ENCODE measurements around the gene VPS36. TPM values are rescaled to one million over a fixed set of nuclear protein-coding genes. Genes with fewer than 3 reads are reported as not detected.

Gene VPS36
- total and polyA plus RNA-seq, 10 of the 15 experiments (the other 5 are each of a cell fraction or from before 2014, with no cell fraction given) = 10.3 to 29.0 (median 23.9) TPM

DNA sequence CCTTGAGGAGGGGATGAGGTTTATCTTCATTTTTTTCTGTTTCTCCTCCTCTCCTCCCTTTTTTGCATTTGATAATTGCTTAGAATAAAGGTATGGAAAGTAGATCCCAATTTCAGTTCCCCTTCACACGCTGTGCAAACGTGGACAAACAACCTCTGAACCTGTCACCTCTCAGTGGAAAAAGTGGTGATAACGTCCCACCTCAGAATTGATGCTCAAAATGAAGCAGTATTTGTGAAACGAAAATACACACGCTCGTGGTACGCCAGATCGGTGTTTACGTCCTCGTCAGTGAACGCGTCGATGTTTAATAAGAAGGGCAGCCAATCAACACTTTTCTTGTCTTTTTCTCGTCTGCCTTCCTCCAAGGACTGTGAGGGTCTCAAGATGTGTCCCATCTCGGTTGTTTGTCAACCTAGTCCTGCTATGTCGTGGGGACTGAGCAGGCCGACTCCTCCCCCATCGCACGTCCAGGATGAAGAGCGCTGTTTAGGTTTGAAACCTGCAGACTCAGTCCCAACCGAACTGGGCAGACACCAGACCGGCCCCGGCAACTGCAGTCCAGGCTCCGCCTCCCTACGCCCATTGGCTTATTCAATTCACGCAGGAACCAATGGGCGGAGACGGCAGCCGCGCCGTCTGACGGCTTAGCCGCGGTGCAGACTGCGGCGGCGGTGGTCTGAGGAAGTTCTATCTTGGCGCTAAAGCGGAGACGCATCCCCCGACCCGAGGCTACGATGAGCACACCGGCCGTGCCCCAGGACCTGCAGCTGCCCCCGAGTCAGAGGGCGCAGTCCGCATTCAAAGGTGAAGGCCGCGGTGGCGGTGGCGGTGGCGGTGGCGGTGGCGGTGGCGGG, 4.6 kb upstream of the VPS36 start, which contains the start of gene CKAP2:
CKAP2 (plus strand) TSS at position 659 of the 857 bp plus-strand sequence; CDS start at position 738, 79 bp downstream.
- Histone ChIP-seq H3K4me2 (ENCODE audit: control insufficient read depth, insufficient read depth) (peak within 1 kb of the TSS; percentile 53), H3K9me3 (replicated peaks; ENCODE audit: control insufficient read depth, insufficient read depth, low read length) (no peaks in the 10 kb centered on the region), H3K9ac (ENCODE audit: control insufficient read depth, insufficient read depth, low read length) (peak within 1 kb of the TSS; percentile 82), H3K4me1 (ENCODE audit: control insufficient read depth, insufficient read depth, low read length) (peaks cover 4% of the 10 kb centered on the region; the same call in 1 of the 2 replicates), H3K27me3 (replicated peaks in 1 of 2; ENCODE audit: control insufficient read depth in 2 of 2, insufficient read depth in 2 of 2, low read length in 1 of 2) (no peaks in the 10 kb centered on the region), H4K20me1 (ENCODE audit: control insufficient read depth, insufficient read depth) (no peaks in the 10 kb centered on the region), H3K36me3 (ENCODE audit: control insufficient read depth in 2 of 2, insufficient read depth in 2 of 2, low read length in 1 of 2) (no peaks in the 10 kb centered on the region; a peak in 2 of 4 replicates), H3K4me3 (peak within 1 kb of the TSS; percentile 86), H3K79me2 (ENCODE audit: control insufficient read depth, insufficient read depth, low read length) (peaks cover 33% of the 10 kb centered on the region), H2AFZ (ENCODE audit: control insufficient read depth, low read depth, low read length) (peak within 1 kb of the TSS; percentile 92), H3K27ac (ENCODE audit: control insufficient read depth, insufficient read depth) (peak within 1 kb of the TSS; percentile 91)
- ATAC-seq (peak; percentile 88), DNase-seq (ENCODE audit: low read depth, low spot score) (peak; percentile 77), FAIRE-seq (peak; percentile 93)
- ChIA-PET CTCF (no interaction called here), RAD21 (ENCODE audit: unreplicated experiment) (interaction anchor here (1.4 kb wide), 1 partner anchor 8 kb away, joined by 4 read pairs; no protein-coding TSS in a partner anchor), SMC1A (ENCODE audit: uncharacterized antibody, unreplicated experiment) (interaction anchor here (1.4 kb wide), 2 partner anchors 10 to 198 kb away, joined by 3 to 5 read pairs; partner anchors contain the start of gene SUGT1), POLR2A (interaction anchor here (1.2 kb wide), 2 partner anchors 197 to 498 kb away, joined by 3 read pairs; partner anchors contain the start of gene SUGT1)
- WGBS (ENCODE audit: insufficient coverage, insufficient replicate concordance, low lambda C conversion rate, missing lambda C conversion rate) = under 1% methylated on average over 54 of the region's 56 CpGs
- in situ Hi-C loops (cut with MboI) (loop anchor here (10.0 kb wide), 2 partner anchors 200 to 440 kb away; partner anchors contain the start of genes ALG11, ATP7B and SUGT1), intact Hi-C loops (cut with micrococcal nuclease; ENCODE audit: unreplicated experiment) (loop anchor here (5.0 to 10.0 kb wide), 4 partner anchors 197 to 640 kb away; partner anchors contain the start of genes ALG11, ATP7B and SUGT1)
- TSS peak; percentile 91 for BruUV-seq (replicated peaks)
- TF ChIP-seq KDM1A (IDR thresholded peaks at IDR 0.05; ENCODE audit: borderline replicate concordance) (no peak), KLF5 (IDR thresholded peaks at IDR 0.05; ENCODE audit: partially characterized antibody) (no peak), ETV6 (conservative IDR thresholded peaks at IDR 0.05 in 1 of 2, IDR thresholded peaks at IDR 0.05 in 1 of 2; ENCODE audit: borderline replicate concordance in 1 of 2, low read depth in 1 of 2) (0 out of 4 replicates have a peak, but pooled peaks of 1 of the 2 experiments have one; percentile 44), ZBED1 (IDR thresholded peaks at IDR 0.05; ENCODE audit: borderline replicate concordance) (no peak), EED (IDR thresholded peaks at IDR 0.05; ENCODE audit: low read depth) (peak; percentile 16; the same call in 1 of the 2 replicates), CHD4 (IDR thresholded peaks at IDR 0.05) (no peak), POU2F2 (IDR thresholded peaks at IDR 0.05; ENCODE audit: borderline replicate concordance, low read depth, low read length) (peak; percentile 60; the same call in 2 of the 3 replicates), BCL11A (IDR thresholded peaks at IDR 0.05; ENCODE audit: low read depth, low read length) (no peak), MEF2B (IDR thresholded peaks at IDR 0.05; ENCODE audit: partially characterized antibody, poor library complexity, severe bottlenecking) (peak; percentile 72), YY1 (IDR thresholded peaks at IDR 0.05; ENCODE audit: low read depth, low read length) (peak; percentile 20; the same call in 1 of the 2 replicates), JUNB (IDR thresholded peaks at IDR 0.05) (no peak), SUZ12 (IDR thresholded peaks at IDR 0.05; ENCODE audit: unreplicated experiment) (no peak), MTA3 (IDR thresholded peaks at IDR 0.05; ENCODE audit: borderline replicate concordance, low read length) (no peak), JUND (IDR thresholded peaks at IDR 0.05; ENCODE audit: low read depth, low read length) (no peak), ZSCAN29 (IDR thresholded peaks at IDR 0.05) (no peak), FOS (IDR thresholded peaks at IDR 0.05; ENCODE audit: borderline replicate concordance, extremely low read depth, insufficient read length) (peak; percentile 52), SIN3A (IDR thresholded peaks at IDR 0.05; ENCODE audit: low read depth, low read length) (no peak), SMAD5 (IDR thresholded peaks at IDR 0.05; ENCODE audit: low read depth) (0 out of 2 replicates have a peak, but pooled peaks have one; percentile 58), POLR2AphosphoS2 (IDR thresholded peaks at IDR 0.05; ENCODE audit: low read depth, low read length) (no peak), TAF1 (IDR thresholded peaks at IDR 0.05; ENCODE audit: borderline replicate concordance, low read depth, low read length) (peak; percentile 86), NFXL1 (IDR thresholded peaks at IDR 0.05; ENCODE audit: borderline replicate concordance) (no peak), ZNF24 (IDR thresholded peaks at IDR 0.05) (no peak), TBL1XR1 (IDR thresholded peaks at IDR 0.05; ENCODE audit: low read depth, low read length) (no peak), SPI1 (IDR thresholded peaks at IDR 0.05; ENCODE audit: borderline replicate concordance, insufficient read depth, low read depth, low read length) (peak; percentile 61; the same call in 1 of the 2 replicates), PAX5 (IDR thresholded peaks at IDR 0.05; ENCODE audit: borderline replicate concordance, low read depth, low read length) (no peak)
- TF ChIP-seq, protein P1, sequence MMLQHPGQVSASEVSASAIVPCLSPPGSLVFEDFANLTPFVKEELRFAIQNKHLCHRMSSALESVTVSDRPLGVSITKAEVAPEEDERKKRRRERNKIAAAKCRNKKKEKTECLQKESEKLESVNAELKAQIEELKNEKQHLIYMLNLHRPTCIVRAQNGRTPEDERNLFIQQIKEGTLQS (IDR thresholded peaks at IDR 0.05; ENCODE audit: borderline replicate concordance, extremely low read depth, low read depth, low read length) = no peak

Data from GM12878 (cell line).